G401.6 (cell line): ENCODE data around the gene RELB.
A peak's percentile ranks its signal among the peaks of the same experiment; 100 is the strongest.

Source experiments
- FAIRE-seq: peaks from 2 replicates; lab custom pipeline; 2012; peaks lifted over from hg19 to GRCh38; lab: Jason Lieb, UNC

Gene RELB

GRCh38 chr19:45023048-45023447, 21.8 kb downstream of the RELB start:
- FAIRE-seq: no peak

- no peak for FAIRE-seq
These were observed 24.0 kb downstream of the RELB start for GRCh38 chr19:45025264-45025663.

- FAIRE-seq: no peak
These were observed 26.1 kb downstream of the RELB start for GRCh38 chr19:45027371-45027770.

- no peak for FAIRE-seq
These were observed 29.6 kb downstream of the RELB start for GRCh38 chr19:45030825-45031224.

DNA sequence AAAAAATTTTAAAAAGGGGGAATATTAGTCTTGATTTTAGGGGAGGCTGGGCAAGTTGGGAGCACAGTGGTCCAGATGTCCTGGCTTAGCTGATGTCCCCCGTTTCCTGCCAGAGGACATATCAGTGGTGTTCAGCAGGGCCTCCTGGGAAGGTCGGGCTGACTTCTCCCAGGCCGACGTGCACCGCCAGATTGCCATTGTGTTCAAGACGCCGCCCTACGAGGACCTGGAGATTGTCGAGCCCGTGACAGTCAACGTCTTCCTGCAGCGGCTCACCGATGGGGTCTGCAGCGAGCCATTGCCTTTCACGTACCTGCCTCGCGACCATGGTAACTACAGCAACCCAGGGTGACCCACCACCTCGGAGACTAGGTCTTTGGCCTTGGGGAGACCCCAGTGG, 31.2 kb downstream of the RELB start:
- no peak for FAIRE-seq

- no peak for FAIRE-seq
These were observed 34.5 kb downstream of the RELB start for GRCh38 chr19:45035755-45036154.

DNA sequence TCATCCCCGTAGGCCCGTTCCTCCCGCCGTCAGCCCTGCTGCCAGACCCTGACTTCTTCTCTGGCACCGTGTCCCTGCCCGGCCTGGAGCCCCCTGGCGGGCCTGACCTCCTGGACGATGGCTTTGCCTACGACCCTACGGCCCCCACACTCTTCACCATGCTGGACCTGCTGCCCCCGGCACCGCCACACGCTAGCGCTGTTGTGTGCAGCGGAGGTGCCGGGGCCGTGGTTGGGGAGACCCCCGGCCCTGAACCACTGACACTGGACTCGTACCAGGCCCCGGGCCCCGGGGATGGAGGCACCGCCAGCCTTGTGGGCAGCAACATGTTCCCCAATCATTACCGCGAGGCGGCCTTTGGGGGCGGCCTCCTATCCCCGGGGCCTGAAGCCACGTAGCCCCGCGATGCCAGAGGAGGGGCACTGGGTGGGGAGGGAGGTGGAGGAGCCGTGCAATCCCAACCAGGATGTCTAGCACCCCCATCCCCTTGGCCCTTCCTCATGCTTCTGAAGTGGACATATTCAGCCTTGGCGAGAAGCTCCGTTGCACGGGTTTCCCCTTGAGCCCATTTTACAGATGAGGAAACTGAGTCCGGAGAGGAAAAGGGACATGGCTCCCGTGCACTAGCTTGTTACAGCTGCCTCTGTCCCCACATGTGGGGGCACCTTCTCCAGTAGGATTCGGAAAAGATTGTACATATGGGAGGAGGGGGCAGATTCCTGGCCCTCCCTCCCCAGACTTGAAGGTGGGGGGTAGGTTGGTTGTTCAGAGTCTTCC, 36.3 kb downstream of the RELB start:
- no peak for FAIRE-seq

- FAIRE-seq: peak; percentile 94
These were observed 37.9 kb downstream of the RELB start, which contains the start of gene CLASRP for GRCh38 chr19:45038931-45039893. TSS of gene CLASRP (plus strand) at chr19:45039045. CDS start at chr19:45040213, 1,168 bp downstream.

DNA sequence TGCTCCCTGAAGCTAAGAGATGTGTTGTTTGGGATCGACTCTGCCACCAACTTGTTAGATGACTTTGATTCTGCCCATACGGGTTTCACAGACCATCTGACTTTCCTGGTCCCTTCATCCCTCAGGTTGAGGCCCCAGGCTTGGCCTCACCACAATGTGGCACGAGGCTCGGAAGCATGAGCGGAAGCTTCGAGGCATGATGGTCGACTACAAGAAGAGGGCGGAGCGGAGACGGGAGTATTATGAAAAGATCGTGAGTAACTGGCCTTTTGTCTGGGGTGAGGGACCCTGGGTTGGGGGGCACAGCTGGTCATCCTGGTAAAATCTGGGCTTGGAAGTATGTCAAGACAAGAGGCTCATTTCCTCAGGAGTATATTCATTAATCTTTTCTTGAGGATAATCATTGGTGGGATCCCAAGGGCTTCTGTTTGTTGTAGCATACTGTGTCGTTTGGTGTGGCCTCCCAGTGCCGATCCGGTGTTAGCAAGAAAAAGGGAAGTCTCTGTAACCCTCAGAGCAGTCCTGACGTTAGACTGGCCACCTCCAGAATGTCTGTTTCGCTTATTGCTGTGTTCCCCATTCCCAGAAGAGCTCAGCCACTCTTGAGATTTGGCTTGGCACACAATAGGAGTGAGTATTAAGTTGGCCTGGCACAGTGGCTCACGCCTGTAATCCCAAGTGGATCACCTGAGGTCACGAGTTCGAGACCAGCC, 39.0 kb downstream of the RELB start:
- FAIRE-seq: no peak

- FAIRE-seq: no peak
These were observed 39.9 kb downstream of the RELB start for GRCh38 chr19:45041125-45041524.

DNA sequence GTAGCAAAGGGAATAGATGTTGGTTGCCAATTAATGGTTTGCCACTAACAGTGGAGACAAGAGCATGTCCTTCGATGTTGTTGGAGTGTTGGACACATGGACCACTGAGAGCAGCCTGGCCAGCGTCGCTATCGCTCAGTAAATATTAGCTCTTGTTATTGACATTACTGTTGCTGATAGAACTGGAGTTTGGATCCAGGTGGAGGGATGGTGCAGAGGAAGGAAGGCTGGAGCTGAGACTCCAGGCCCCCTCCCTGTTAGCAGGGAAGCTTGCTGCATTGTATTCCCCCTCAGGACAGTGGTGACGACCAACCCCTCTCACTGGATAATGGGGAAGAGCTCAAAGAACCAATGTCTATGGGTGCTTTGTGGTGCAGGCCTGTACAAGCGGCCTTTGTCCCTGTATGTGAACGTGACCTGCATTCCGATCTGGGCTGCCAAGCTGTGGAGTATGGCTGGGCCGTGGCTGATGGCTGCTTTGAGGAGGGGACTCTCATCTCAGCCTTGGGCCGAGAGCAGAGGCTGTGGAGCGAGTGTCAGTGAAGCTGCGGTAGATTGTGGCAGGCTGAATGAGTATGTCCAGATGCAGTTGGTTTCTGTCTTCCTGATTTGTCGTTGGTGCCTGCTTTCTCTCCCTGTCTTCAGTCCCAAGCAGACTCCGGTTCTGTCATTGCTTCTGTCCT, 44.5 kb downstream of the RELB start:
- FAIRE-seq: no peak

DNA sequence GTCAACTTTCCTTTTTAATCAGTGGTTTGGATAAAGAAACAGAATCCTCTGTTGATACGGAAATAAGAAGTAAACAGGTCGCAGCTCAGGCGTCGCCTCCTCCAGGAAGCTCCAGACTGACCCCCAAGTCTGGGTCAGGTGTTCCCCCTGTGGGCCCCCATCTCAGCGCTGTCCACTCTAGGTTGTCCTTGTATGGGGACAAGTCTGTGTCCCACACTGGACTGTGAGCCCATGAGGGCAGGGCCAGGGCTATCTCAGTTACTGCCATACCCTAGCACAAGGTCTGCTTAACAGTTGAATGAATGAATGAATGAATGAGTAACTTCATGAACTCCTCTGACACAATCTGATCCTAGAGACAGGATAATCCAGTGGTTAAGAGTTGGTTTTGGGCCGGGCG, 45.1 kb downstream of the RELB start:
- no peak for FAIRE-seq

DNA sequence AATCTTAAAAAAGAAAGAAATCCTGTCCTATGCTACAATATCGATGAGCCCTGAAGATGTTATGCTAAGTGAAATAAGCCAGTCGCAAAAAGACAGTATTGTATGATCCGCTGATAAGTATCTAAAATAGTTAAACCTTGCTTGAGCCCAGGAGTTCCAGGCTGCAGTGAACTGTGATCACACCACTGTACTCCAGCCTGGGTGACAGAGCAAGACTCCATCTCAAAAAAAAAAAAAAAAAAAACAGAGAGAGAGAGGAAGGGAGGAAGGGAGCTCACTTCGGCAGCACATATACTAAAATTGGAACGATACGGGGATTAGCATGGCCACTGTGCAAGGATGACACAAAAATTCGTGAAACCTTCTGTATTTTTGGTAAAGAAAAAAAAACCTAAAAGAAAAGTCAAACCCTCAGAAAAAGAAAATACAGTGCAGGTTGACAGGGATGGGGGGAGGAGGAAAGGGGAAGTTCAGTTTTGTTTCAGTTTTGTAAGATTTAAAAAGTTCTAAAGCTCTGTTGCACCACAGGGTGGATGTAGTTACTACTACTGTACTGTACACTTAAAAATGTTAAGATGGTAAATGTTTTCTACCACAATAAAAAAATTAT, 46.0 kb downstream of the RELB start:
- no peak for FAIRE-seq

GRCh38 chr19:45049073-45049736, 47.9 kb downstream of the RELB start:
- no peak for FAIRE-seq

DNA sequence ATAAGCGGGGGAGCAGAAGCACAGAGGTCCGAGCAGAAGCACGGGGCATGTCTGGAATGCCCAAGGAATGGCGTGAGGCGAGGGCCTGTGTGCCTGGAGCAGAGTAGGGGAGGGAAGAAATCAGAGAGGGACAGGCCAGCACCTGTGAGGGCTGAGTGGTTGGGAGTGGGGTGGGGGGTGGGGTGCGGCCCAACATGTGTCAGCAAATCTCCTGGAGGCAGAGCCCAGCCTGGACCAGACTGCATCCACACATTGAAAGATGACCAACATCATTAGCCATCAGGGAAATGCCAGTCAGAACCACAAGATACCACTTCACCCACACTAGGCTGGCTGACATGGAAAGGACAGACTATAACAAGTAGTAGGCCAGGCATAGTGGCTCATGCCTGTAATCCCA, 48.8 kb downstream of the RELB start:
- FAIRE-seq: no peak

- no peak for FAIRE-seq
These were observed 50.8 kb downstream of the RELB start for GRCh38 chr19:45051929-45052579.

- FAIRE-seq: no peak
These were observed 55.6 kb downstream of the RELB start for GRCh38 chr19:45056831-45057230.

GRCh38 chr19:45057444-45057843, 56.2 kb downstream of the RELB start:
- FAIRE-seq: no peak

DNA sequence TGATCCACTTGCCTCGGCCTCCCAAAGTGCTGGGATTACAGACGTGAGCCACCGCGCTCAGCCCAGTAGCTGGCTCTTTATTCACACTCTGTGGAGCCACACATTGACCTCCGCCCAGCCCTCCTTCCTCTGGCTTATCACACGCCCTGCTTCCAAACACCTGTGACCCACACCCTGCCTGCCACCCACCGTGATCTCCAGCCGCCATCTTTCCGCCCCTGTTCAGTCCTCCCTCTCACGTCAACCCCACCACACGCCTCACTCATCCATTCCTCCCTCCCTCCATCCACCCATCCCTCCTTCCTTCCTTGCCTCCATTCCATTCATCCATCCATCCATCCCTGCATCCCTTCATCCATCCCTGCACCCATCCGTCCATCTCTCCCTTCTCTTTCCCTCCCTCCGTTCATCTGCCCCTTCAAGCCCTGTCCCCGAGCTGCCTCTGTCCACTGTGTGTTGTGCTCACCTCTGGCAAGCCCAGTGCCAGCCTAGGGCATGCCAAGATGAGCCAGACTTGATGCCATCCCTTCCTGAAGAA, 57.4 kb downstream of the RELB start:
- FAIRE-seq: no peak
